A673 (cell line): ENCODE results near the gene RAP1B. TPM values are rescaled to one million over a fixed set of nuclear protein-coding genes. Genes with fewer than 3 reads are reported as not detected.

Experiments used
- BruUV-seq: library from RNA; stranded (reverse); fragments of 400-500 nt; replicated peaks from 2 replicates; lab custom pipeline; 2021; lab: Mats Ljungman, UMichigan
- CTCF ChIA-PET: fragments of 300-600 bp; sonication (Branson Sonifier 250); formaldehyde crosslinking; loops from one replicate; lab custom pipeline; 2022; ENCODE audit warnings: antibody characterized with exemption; lab: Charles Lee
- POLR2A ChIA-PET: fragments of 300-600 bp; sonication (Branson Sonifier 250); formaldehyde crosslinking; loops from one replicate; lab custom pipeline; 2022; ENCODE audit warnings: antibody characterized with exemption; ENCODE audit not compliant: low non-redundant PET; lab: Charles Lee
- DNase-seq: peaks from one replicate; pipeline ENCODE4 v3.0.0-alpha.2; 2015; ENCODE audit warnings: low spot score
- H3K27ac ChIP-seq: fragments of 200-600 bp; sonication (generic); 2 replicates; pipeline ENCODE4 v1.5.1; 2016; ENCODE audit warnings: mixed run types, low read depth, mild to moderate bottlenecking, mixed read lengths, antibody characterized with exemption, low read length; ENCODE audit not compliant: poor library complexity, severe bottlenecking
- H3K27me3 ChIP-seq: fragments of 200-600 bp; sonication (generic); replicated peaks from 2 replicates; pipeline ENCODE4 v1.6.1; 2017; ENCODE audit warnings: mixed run types, low read depth, mild to moderate bottlenecking, mixed read lengths, antibody characterized with exemption, low read length; ENCODE audit not compliant: insufficient read depth, poor library complexity
- H3K36me3 ChIP-seq: fragments of 200-600 bp; sonication (generic); 2 replicates; pipeline ENCODE4 v1.6.1; 2016; ENCODE audit warnings: mixed run types, mild to moderate bottlenecking, mixed read lengths, antibody characterized with exemption, low read length; ENCODE audit not compliant: insufficient read depth, poor library complexity, severe bottlenecking
- H3K4me1 ChIP-seq: fragments of 200-600 bp; sonication (generic); 2 replicates; pipeline ENCODE4 v1.6.1; 2017; ENCODE audit warnings: mixed run types, mild to moderate bottlenecking, mixed read lengths, antibody characterized with exemption, low read length; ENCODE audit not compliant: insufficient read depth, poor library complexity, severe bottlenecking
- H3K4me3 ChIP-seq: fragments of 200-600 bp; sonication (generic); 2 replicates; pipeline ENCODE4 v1.5.1; 2016; ENCODE audit warnings: low read depth, mixed run types, mild to moderate bottlenecking, mixed read lengths, low read length; ENCODE audit not compliant: poor library complexity, severe bottlenecking
- H3K9me3 ChIP-seq: fragments of 200-600 bp; sonication (generic); 2 replicates; pipeline ENCODE4 v1.6.1; 2016; ENCODE audit warnings: mixed run types, low read depth, mild to moderate bottlenecking, mixed read lengths, antibody characterized with exemption, low read length; ENCODE audit not compliant: poor library complexity, severe bottlenecking
- EZH2 ChIP-seq: fragments of 200-600 bp; sonication (generic); IDR thresholded peaks from 2 replicates; pipeline ENCODE4 v1.6.1; 2017; ENCODE audit warnings: borderline replicate concordance, low read depth, mild to moderate bottlenecking, mixed read lengths, antibody characterized with exemption, low read length; ENCODE audit not compliant: poor library complexity, severe bottlenecking
- intact Hi-C: fragments of 100-400 bp; cut with micrococcal nuclease; formaldehyde crosslinking; loops from one replicate; pipeline ENCODE4 v1.10.0; 2022; ENCODE audit not compliant: unreplicated experiment
- total RNA-seq: library from RNA; stranded (reverse); gene quantifications from 2 replicates; pipeline ENCODE4 v1.2.3, GENCODE V29; 2021
- TF ChIP-seq, protein P1 (sequence below): fragments of 300-800, 200-600 bp; sonication (generic); conservative IDR thresholded peaks from 2 replicates; pipeline ENCODE4 v1.5.1; 2017; ENCODE audit warnings: low read depth, mild to moderate bottlenecking, antibody characterized with exemption, low read length, moderate library complexity, mixed read lengths

RAP1B gene
- total RNA-seq, 1 experiment from 2014 or later = 148 TPM

DNA sequence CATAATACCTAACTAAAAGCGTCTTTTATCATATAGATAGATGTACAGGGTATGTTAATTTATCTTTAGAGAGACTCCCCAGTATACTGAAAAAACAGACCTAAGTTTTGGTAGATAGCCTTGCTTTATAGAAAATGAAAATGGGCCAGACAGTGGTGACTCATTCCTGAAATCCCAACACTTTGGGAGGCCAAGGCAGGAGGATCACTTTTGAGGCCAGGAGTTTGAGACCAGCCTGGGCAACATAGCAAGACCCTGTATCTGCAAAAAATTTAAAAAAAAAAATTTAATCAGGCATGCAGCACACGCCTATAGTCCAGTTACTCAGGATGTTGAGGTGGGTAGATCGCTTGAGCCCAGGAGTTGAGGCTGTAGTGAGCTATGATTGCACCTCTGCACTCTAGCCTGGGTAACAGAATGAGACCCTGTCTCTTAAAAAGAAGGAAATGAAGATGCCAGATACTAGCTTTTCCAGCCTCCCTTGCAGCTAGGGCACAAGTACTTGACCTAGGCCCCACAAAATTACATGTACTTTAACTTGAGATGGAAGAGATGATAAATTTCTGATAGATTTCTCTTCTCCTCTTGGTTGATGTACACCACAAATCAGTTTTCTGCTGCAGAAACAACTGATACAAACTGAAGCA, 17.1 kb downstream of the RAP1B start:
- intact Hi-C loops = no loop called here
- ChIA-PET CTCF (interaction anchor here (0.6 kb wide), 1 partner anchor 9 kb away, joined by 4 read pairs; no protein-coding TSS in a partner anchor), POLR2A (no interaction called here)
- DNase-seq = no peak
- Histone ChIP-seq H3K36me3 (peaks cover 13% of the 10 kb centered on the region), H3K4me1 (no peaks in the 10 kb centered on the region), H3K27ac (no peak overlapping the region), H3K4me3 (no peak overlapping the region), H3K27me3 (no peaks in the 10 kb centered on the region), H3K9me3 (peaks cover 12% of the 10 kb centered on the region)
- no TSS peak for BruUV-seq
- TF ChIP-seq EZH2 = no peak
- TF ChIP-seq, protein P1, sequence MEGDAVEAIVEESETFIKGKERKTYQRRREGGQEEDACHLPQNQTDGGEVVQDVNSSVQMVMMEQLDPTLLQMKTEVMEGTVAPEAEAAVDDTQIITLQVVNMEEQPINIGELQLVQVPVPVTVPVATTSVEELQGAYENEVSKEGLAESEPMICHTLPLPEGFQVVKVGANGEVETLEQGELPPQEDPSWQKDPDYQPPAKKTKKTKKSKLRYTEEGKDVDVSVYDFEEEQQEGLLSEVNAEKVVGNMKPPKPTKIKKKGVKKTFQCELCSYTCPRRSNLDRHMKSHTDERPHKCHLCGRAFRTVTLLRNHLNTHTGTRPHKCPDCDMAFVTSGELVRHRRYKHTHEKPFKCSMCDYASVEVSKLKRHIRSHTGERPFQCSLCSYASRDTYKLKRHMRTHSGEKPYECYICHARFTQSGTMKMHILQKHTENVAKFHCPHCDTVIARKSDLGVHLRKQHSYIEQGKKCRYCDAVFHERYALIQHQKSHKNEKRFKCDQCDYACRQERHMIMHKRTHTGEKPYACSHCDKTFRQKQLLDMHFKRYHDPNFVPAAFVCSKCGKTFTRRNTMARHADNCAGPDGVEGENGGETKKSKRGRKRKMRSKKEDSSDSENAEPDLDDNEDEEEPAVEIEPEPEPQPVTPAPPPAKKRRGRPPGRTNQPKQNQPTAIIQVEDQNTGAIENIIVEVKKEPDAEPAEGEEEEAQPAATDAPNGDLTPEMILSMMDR = no peak

DNA sequence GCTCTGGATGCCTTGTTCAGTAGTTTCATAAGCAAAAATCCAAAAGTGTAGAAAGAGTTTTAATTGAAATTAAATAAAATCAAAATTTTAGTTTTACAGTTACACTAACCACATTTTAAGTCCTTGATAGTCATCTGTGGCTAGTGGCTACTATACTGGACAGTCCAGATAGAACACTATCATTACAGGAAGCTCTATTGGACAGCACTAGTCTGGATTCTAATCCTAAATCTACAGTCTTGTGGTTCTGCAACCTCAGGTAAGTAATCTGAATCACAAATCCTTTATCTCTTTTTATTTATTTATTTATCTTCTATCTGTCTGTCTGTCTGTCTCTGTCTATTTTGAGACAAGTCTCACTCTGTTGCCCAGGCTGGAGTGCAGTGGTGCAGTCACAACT, 18.0 kb downstream of the RAP1B start:
- Histone ChIP-seq H3K27me3 (no peaks in the 10 kb centered on the region), H3K27ac (no peak overlapping the region), H3K36me3 (peaks cover 13% of the 10 kb centered on the region), H3K4me1 (no peaks in the 10 kb centered on the region), H3K4me3 (no peak overlapping the region), H3K9me3 (peaks cover 12% of the 10 kb centered on the region)
- no peak for DNase-seq
- no TSS peak for BruUV-seq
- intact Hi-C loops = no loop called here
- ChIA-PET POLR2A (no interaction called here), CTCF (no interaction called here)
- TF ChIP-seq, protein P1 = no peak
- no peak for TF ChIP-seq EZH2

- Histone ChIP-seq H3K4me1 (no peaks in the 10 kb centered on the region), H3K9me3 (peaks cover 12% of the 10 kb centered on the region), H3K36me3 (peaks cover 13% of the 10 kb centered on the region), H3K27me3 (no peaks in the 10 kb centered on the region), H3K4me3 (no peak overlapping the region), H3K27ac (no peak overlapping the region)
- intact Hi-C loops = no loop called here
- POLR2A ChIA-PET = interaction anchor here (0.6 kb wide), 1 partner anchor 10 kb away, joined by 6 read pairs; no protein-coding TSS in a partner anchor
- no TSS peak for BruUV-seq
- CTCF ChIA-PET = no interaction called here
- TF ChIP-seq, protein P1 = no peak
- no peak for TF ChIP-seq EZH2
- DNase-seq = no peak
Observed at GRCh38 chr12:68630050-68630449, 19.4 kb downstream of the RAP1B start.
